Right kidney (tissue), 1 donor: Measurements from ENCODE around the gene NBEAL2.

Experiments used
- DNase-seq: peaks from one replicate; pipeline ENCODE4 v3.0.0-alpha.2; 2016

Gene NBEAL2

DNA sequence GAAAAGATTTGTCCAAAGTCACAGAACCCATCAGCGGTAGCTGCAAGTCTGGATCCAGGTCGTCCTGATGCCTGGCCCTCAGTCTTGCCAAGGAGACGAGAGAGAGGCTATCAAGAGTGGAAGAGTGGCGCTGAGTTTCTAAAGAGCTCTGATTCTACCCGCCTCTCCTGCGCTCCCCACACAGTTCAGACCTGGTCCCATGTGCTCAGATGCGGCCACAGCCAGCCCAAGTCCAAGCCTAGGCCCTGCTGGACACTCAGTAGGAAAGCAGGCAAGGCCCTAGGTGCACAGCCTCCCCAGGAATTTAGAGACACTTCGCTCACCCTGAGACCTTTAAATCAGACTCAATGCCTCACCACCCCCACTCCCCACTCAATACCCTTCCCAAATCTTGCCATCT lies 35.3 kb upstream of the NBEAL2 start:
- DNase-seq: no peak

DNA sequence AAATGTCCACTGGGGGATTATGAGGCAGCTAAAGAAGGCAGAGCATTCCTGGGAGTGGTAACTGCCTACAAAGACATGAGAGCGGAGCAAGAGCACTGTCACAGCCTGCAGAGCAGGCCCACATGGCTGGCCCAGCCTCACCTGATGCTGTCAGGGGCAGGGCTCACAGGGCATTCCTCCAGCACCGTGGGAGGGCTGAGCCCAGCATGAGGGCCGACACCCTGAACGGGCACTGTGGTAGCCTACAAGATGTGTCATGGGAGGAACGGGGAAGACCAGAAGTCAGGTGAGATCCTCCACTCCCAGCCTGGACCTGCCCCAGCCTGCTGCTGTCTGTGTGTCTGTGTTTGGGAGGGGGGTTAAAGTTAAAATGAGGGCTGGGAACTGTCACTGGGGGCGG lies 33.0 kb upstream of the NBEAL2 start:
- no peak for DNase-seq

DNA sequence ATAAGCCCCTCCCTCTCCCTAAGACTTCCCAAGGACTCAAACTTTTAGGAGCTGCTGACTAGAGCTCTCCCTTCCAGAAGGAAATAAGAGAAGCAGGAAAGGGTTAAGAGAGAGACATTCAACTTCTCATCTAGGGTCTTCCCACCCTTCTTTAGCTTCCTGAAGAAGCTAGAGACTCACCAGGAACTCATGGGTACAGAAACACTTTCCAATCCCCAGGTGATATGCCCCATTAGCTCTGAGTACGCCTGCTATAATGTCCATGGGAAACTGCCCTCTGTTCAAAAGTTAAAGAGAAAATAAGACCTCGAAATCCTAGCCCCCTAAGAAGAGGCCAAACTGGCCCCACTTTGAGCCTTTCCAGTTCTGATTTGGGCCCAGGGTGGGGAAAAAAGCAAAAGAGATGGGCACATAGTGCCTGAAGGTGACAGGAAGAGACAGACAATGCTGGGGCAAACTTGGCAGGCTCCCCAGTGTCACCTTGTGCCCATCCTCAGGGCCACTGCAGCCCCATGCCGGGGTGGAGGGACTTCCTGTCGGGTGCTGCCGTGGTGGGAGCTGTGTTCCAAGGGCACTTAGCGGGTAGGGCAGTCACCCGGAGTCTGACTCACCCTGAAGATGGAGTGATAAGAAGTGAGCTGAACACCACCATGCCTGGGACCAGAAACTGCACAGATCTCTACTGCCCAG lies 32.5 kb upstream of the NBEAL2 start:
- no peak for DNase-seq

DNA sequence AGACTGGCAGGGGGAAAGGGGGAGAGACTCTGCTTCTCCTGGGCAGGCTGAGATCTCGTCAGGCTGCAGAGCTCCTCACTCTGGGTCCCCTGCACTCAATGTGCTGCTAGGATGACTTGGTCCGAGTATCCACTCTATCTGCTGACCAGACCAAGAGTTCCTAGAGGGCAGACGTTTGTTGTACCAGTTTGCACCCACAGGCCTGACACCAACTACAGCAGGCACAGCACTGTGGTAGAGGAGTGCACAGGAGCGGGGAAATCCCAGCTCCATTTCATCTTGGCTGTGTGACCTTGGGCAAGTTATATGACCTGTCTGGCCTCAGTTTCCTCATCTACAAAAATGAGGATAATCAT lies 31.9 kb upstream of the NBEAL2 start:
- DNase-seq: no peak

DNA sequence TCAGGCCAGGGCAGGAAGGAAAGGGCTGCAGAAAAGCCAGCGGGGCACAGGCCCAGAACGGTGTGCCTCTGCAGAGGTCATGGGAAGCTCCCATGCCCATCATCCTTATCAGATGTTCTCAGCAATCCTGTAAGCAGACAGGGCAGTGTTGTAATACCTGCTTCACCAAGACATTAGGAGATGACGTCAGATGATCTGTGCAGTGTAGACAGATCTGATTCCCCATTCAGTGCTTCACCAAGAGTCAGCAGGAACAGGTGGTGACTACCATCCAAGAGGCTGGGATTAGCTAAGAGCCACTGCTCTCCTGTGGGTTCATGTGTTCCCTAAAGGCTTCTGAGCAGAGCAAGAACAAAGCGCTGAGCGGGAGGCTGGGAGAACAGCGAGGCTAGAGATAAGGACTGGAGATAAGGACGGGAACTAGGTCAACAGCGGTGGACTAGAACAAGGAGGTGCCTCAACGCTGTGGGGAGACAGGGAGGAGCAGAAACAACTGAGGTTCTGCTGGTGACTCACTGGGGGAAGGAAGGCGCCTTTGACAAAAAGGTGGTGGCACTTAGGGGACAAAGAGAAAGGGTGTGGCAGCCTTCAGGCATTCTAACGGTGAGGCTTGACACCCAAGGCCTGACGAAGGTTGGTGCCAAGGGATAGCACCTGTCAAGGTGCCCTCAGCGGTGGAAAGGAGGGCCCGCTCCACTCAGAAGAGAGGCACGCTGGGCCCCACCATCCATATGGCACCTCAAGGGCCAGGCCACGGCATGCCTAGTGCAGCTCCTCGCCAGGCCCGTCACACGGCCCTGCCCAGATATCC lies 31.3 kb upstream of the NBEAL2 start:
- no peak for DNase-seq

DNA sequence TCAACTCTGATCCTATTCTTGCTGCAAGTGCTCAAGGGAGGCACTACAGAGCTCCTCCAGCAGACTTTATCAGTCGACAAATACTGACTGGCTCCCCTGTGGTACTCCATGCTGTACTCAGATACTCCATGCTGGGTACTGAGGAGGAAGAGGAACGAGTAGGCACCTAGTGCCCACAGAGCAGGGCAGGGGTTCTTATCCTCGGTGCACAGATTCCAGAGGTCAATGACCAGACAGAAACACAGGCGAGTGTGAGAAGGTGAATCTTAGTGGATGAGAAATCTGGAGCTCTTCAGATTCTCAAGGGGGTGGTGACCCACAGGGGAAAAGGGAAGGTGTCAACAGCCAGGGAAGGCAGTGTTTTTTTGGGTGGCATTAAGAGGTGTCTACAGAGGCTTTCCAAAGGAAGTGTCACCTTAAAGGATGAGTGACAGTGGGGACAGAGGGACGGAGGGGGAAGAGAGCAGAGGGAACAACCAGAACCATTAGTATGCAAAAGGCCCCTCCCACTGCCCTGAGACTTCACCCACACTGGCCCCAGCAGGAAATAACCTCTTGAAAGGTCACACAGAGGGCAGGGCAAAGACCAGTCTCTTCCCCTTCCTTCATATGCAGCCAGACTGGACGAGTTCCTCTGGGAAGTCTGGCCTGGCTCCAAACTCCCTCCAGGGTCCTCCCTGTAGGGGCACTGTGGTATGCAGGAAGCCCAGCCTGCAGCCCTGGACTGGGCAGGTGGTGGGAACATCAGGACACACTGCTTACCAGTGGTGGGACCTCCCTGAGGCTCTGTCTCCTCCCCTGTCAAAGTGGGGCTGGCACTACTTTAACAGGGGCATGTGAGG lies 30.4 kb upstream of the NBEAL2 start:
- DNase-seq: no peak

DNA sequence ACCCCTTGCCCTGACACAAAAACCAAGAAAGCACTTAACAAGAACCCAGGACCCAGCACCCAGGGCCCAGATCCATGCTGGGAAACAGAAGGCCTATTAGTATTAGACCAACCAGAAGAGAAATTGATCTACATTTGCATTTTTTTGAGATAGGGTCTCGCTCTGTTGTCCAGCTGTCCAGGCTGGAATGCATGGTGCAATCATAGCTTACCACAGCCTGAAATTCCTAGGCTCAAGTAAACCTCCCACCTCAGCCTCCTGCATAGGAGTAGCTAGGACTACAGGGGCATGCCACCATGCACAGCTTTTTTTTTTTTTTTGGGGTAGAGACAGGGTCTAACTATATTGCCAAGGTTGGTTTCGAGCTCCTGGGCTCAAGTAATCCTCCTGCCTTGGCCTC lies 29.3 kb upstream of the NBEAL2 start:
- no peak for DNase-seq

DNA sequence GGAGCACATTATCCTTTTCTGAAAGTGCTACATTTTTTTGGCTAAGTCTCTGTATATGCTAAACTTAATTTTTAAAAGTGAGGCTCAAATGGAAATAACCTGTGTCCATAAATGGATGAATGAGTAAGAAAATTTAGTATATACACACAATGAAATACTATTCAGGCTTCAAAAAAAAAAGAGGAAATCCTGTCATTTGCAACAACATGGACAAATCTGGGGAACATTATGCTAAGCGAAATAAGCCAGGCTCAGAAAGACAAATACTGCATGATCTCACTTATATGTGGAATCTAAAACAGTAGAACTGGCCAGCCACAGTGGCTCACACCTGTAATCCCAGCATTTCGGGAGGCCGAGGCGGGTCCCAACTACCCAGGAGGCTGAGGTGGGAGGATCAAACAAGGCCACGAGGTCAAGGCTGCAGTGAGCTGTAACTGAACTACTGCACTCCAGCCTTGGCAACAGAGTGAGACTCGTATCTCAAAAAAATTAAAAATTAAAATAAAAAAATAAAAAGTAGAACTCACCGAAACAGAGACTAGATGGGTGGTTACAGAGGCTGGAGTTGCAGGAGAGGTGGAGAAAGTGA lies 28.7 kb upstream of the NBEAL2 start:
- DNase-seq: no peak

DNA sequence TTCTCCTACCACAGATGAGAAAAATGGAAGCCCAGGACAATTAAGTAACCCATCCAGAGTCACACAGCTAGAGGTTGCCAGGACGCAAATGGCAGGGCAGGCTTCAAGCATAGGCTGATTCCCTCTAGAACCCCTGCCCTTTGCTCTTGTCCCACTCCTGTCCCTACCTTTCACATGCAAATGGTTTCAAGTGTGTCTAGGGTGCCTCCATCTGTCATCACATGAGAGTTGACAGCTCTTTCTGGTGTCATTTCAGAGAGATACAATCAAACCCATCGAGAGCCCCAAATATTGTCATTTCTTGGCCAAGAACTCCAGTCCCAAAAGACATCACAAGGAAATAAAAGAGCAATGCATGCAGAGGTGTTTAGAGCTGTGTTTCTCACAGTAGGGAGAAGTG lies 26.7 kb upstream of the NBEAL2 start:
- DNase-seq: no peak

DNA sequence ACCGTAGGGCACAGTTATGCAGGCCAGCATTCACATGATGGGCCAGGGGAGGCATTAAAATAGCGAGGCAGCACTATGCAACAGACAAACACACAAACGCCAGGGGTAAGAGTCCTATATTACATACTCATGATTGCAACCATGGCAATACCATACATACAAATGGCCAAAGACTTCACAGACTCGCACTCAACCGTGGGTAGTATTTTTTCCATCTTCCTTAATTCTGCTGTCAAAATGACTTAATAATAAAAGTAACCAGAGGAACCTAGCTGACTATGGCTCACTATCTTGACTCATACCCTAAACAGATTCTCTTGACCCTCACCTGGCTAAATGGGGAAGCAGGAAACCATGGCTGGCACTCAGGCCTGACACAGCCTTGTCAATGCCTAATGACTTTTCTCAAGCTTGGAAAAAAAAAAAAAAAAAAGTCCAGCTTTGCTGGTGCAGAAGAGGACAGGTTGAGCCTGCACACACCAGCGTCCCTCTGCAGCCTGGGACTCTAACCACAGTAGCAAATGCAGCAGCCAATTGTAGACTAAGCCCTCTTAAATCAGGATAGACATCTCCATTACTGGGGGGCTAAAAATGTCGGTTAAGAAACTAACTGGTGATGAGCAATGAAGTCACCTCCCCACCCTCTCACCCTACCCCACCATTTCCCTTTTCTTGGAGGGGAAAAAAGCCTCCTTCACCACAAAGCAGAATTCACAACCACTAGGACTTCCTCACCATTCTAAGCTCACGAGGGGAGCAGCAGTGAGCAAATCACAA lies 26.0 kb upstream of the NBEAL2 start:
- DNase-seq: no peak

DNA sequence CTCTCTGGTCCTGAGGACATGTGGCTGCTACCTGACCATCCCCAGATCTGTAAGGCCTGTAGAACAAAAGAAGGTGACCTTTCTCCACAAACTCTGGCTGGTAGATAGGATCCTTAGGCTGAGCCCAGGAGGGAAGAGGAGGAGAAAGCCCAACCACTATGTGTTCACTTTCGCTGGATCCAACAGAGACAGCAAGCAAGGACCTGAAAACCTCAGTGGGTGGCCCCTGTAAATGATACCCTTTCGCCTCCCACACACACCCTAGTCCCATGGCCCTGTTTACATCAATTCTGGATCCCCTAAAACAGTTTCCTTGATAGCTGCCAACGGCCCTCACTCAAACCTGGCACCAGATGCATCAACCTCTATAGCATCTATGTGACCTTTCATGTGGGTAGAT lies 25.3 kb upstream of the NBEAL2 start:
- no peak for DNase-seq

DNA sequence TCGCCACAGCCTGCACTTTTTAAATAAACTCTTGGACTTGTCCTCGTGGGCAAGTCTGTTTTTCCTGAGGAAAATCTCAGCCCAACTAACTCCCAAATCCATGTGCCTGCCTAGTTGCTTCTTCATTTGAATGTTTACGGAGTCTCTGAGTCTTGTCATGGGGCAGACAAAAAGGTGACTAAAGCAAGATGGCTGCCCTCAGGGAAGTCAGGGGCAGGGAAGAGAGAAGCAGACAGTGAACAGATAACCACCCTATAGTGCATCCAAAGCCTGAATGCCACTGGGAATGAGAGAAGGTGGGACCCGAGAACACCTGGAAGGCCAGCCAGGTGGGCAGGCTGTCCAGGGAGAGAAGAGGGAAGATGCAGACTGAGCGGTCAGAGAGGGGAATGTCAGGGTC lies 24.3 kb upstream of the NBEAL2 start:
- no peak for DNase-seq

DNA sequence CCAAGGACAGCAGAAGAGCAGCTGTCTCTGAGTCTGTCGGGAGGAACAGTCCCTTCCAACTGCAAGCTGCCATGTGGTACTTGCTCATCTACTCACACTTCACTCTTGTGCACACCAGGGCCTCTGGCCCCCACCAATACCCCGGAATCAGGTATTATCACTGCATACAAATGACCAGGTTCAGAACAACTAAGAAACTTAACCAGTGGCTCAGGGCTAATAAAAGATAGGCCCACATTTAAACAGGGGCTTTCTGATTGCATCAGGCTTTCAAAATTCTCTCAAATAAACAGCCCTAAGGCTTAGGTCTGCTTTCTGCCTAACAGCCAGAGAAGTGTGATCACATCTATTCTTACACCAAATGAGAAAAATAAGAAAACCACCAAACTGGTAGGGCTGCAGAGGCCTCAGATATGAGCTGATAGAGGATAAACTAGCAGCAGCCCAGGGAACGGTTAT lies 23.6 kb upstream of the NBEAL2 start:
- no peak for DNase-seq

DNA sequence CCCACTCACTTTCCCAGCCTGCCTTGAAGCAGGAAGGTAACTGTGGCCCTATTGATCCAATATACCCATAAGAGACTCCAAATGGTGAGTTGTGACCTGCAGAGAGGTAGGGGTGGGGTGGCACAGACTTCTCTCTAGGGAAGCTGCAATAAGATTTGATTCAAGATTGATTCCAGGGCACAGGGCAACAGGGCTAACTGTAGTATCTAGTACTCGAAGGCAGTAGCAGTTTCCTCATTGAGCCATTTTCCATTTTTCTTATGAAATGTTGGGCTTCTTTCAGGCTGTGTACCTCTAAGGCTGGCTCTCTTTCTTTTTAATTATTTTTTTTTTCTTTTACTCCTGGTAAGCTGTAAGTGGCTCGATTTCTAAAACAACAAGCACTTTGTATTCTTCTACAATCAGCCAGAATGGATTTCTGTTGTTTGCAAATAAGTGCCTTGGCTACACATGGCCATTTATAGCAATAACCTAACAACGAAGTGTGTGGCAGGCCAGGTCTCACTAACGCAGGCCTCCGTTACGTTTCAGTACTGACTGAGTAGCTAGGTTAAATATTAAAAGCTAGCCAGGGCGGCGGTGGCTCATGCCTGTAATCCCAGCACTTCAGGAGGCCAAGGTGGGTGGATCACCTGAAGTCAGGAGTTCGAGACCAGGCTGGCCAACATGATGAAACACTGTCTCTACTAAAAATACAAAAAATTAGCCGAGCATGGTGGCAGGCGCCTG lies 22.2 kb upstream of the NBEAL2 start:
- no peak for DNase-seq

DNA sequence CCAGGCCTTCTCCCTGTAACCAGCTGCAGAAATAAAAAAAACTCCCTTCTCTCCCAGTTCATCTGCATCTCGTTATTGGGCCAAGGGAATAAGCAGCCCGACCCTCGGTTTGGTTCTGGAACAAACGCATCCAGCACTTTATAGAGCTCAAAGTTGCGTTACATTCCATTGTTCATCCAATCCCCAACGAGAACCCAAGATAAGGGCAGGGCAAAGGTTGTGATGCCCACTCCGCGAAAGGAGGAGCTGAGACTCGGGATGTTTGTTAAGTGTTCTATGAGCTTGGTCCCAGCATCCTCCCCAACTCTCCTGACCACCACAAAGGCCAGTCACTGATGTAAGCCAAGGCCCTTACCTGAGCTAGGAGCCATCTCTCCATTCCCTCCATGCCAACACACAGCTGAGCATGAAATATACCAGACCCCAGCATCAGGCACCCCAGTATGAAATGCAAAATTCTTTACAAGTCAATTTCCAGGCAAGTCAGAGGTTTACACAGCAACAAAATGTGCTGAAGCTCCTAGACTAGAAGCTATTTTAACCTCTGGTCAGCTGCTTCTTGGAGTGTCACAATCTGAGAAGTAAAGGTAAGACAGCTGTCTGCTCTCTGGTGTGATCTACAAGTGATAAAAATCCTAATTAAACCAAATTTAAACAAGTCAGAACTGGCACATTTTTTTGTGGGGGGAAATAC lies 20.9 kb upstream of the NBEAL2 start:
- no peak for DNase-seq

DNA sequence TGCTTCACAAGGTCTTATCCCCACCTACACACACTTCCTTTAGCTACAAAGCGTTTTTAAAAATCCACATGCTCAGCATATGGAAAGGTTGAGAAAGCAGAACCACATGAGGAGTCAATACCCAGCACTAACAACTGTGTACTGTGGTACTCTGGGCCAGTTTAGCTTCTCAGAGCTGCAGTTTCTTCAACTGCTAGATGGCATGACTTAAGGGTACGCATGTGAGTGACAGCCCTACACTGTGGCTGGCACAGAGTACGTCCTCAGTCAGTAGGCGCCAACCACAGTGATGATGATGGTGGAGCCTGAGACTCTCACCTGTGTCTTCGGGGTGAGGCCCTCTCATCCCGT lies 20.3 kb upstream of the NBEAL2 start:
- DNase-seq: no peak

DNA sequence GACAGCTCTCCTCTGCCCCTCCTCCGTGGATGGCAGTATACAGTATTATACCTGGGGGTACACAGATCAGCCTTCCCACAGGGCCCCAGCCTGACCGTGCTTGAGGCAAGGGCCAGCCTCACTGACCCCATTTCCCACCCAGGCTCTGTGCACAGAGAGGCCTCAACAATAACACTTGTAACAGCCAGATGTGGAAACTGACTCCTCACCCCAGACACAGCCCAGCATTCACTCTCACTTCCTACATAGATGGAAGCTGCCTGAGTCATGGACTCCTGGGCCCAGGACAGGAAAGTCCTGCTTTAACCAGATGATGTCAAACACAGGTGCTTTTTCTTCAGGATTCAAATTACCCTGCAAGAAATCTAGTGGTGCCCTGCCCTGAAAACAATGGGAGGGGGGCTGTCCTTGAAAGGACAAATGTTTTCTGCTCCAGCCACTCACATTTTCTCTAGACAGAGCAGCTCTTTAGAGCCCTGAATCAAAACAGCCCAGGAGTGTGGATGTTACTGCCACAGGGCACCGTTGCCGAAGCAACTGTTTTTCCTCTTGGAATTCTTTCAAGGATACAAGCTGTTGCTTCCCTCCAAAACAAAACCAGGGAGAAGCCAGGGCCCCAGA lies 19.3 kb upstream of the NBEAL2 start:
- DNase-seq: no peak

DNA sequence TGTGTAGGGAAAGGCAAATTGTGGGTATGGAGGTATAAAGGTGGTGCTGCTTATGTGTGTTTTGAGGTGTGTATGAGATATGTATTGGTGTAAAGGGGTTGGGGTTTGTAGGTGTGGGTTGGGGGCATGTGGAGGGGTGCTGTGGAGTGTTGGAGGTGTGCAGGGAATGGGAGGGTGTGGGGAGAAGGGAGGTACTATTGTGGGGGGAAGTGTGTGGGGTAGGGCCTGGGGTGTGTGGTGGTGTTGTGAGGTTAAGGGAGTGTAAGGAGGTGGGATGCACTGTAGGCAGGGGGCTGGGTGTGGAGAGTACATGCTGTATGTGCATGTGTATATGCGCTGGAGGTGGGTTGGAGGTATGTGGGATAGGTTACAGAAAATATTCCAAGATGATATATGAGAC lies 18.6 kb upstream of the NBEAL2 start:
- DNase-seq: no peak

DNA sequence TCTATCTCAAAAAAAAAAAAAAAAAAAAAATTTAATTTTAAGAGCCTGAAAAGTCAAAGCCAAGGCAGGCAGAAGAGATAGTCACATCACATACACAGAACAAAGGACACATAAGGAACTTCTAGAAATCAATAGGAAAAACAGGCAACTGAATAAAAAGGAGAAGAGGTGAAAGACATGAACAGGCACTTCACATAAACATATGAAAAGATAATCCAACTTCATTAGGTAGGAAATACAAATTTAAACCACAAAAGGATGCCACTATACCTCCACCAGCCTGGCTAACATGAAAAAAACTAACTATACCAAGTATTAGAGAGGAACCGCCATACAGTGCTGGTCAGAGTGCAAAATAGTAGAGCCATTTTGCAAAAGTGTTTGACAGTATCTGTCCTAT lies 17.0 kb upstream of the NBEAL2 start:
- DNase-seq: no peak

DNA sequence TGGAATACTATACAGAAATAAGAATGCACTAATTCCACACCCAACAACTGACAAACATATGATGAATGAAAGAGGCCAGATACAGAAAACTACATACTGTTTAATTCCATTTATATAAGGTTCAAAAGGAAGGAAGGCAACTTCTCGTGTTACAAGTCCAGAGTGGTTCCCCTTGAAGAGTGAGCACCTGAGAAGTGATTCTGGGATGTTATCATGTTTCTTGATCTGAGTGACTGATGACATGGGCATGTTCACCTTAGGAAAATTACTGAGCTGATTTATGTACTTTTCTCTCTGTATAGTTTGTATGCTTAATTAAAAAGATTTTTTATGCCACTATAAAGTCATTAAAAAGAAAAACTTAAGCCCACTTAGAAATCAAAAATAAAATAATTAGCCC lies 16.5 kb upstream of the NBEAL2 start:
- DNase-seq: no peak
